PC-9 (cell line): ENCODE results near the gene ZYG11B. TPM values are rescaled to one million over a fixed set of nuclear protein-coding genes. Genes with fewer than 3 reads are reported as not detected.

Experiments
- BruUV-seq: library from RNA; stranded (reverse); fragments of 400-500 nt; replicated peaks from 2 replicates; lab custom pipeline; 2021; lab: Mats Ljungman, UMichigan
- CTCF ChIA-PET: fragments of 300-600 bp; sonication (Branson Sonifier 250); formaldehyde crosslinking; loops from one replicate; lab custom pipeline; 2022; ENCODE audit warnings: antibody characterized with exemption; lab: Charles Lee
- POLR2A ChIA-PET: fragments of 300-600 bp; sonication (Branson Sonifier 250); formaldehyde crosslinking; loops from one replicate; lab custom pipeline; 2022; ENCODE audit warnings: antibody characterized with exemption; ENCODE audit not compliant: unreplicated experiment; lab: Charles Lee
- DNase-seq, 2 experiments: peaks; one replicate each; pipeline versions ENCODE4 v3.0.0 to v3.0.0-alpha.2; 2015 to 2022; ENCODE audit warnings: mixed read lengths in 1 of 2
- H2AFZ ChIP-seq: fragments of 200-600 bp; sonication (generic); 2 replicates; pipeline ENCODE4 v1.8.1; 2017; ENCODE audit warnings: antibody characterized with exemption
- H3F3A ChIP-seq: fragments of 200-600 bp; sonication (generic); 2 replicates; pipeline ENCODE4 v1.8.1; 2017; ENCODE audit warnings: antibody characterized with exemption, mild to moderate bottlenecking, low read depth; ENCODE audit not compliant: insufficient read depth
- H3K27ac ChIP-seq: fragments of 200-600 bp; sonication (generic); 2 replicates; pipeline ENCODE4 v1.6.1; 2016; ENCODE audit warnings: mixed run types
- H3K27me3 ChIP-seq: fragments of 200-600 bp; sonication (generic); 2 replicates; pipeline ENCODE4 v1.6.1; 2016; ENCODE audit warnings: low read depth, mixed run types; ENCODE audit not compliant: insufficient read depth
- H3K36me3 ChIP-seq: fragments of 200-600 bp; sonication (generic); 2 replicates; pipeline ENCODE4 v1.6.1; 2016; ENCODE audit warnings: low read depth, mixed run types
- H3K4me1 ChIP-seq: fragments of 200-600 bp; sonication (generic); replicated peaks from 2 replicates; pipeline ENCODE4 v1.6.1; 2016; ENCODE audit warnings: mixed run types; ENCODE audit not compliant: insufficient read depth
- H3K4me2 ChIP-seq: fragments of 200-600 bp; sonication (generic); 2 replicates; pipeline ENCODE4 v1.6.1; 2017; ENCODE audit warnings: mixed run types
- H3K4me3 ChIP-seq: fragments of 200-600 bp; sonication (generic); 2 replicates; pipeline ENCODE4 v1.6.1; 2016; ENCODE audit warnings: mixed run types
- H3K79me2 ChIP-seq: fragments of 200-600 bp; sonication (generic); 2 replicates; pipeline ENCODE4 v1.6.1; 2017; ENCODE audit warnings: low read depth, mixed run types
- H3K9me2 ChIP-seq: fragments of 200-600 bp; sonication (generic); 2 replicates; pipeline ENCODE4 v1.8.1; 2017; ENCODE audit warnings: mild to moderate bottlenecking; ENCODE audit not compliant: insufficient read depth
- H3K9me3 ChIP-seq: fragments of 200-600 bp; sonication (generic); 2 replicates; pipeline ENCODE4 v1.8.1; 2016; ENCODE audit warnings: low read depth; ENCODE audit not compliant: insufficient read depth
- H4K20me1 ChIP-seq: fragments of 200-600 bp; sonication (generic); 2 replicates; pipeline ENCODE4 v1.8.1; 2017; ENCODE audit not compliant: insufficient read depth
- CTCF ChIP-seq: fragments of 200-600 bp; sonication (generic); conservative IDR thresholded peaks from 2 replicates; pipeline ENCODE4 v1.6.1; 2017; ENCODE audit warnings: mixed run types, antibody characterized with exemption, mild to moderate bottlenecking, moderate library complexity
- EZH2 ChIP-seq: fragments of 200-600 bp; sonication (generic); IDR thresholded peaks from 2 replicates; pipeline ENCODE4 v1.8.0; 2017; ENCODE audit warnings: antibody characterized with exemption, low read depth
- intact Hi-C: fragments of 100-400 bp; cut with micrococcal nuclease; formaldehyde crosslinking; loops from one replicate; pipeline ENCODE4 v1.10.0; 2022; ENCODE audit not compliant: unreplicated experiment
- total RNA-seq: library from RNA; stranded (reverse); gene quantifications from 2 replicates; pipeline ENCODE4 v1.2.3, GENCODE V29; 2021

Gene ZYG11B
- total RNA-seq, 1 experiment from 2014 or later = 21.4 TPM

- CTCF ChIA-PET = interaction anchor here (0.5 kb wide), 1 partner anchor 473 kb away, joined by 6 read pairs; no protein-coding TSS in a partner anchor
These were observed 23.1 kb upstream of the ZYG11B start for GRCh38 chr1:52702886-52703787.

GRCh38 chr1:52706136-52706670 lies 20.1 kb upstream of the ZYG11B start:
- no peak overlapping the region for H2AFZ ChIP-seq
- H3K27ac ChIP-seq = no peak overlapping the region
- H3K9me3 ChIP-seq = no peaks in the 10 kb centered on the region
- no peaks in the 10 kb centered on the region for H3K27me3 ChIP-seq
- H3F3A ChIP-seq = peaks cover 17% of the 10 kb centered on the region; the same call in 1 of the 2 replicates
- no TSS peak for BruUV-seq
- DNase-seq = no peak
- peak overlapping the region; percentile 63; the same call in 1 of the 2 replicates for H3K4me2 ChIP-seq
- ChIA-PET POLR2A (no interaction called here), CTCF (no interaction called here)
- no peaks in the 10 kb centered on the region for H3K36me3 ChIP-seq
- peaks cover 29% of the 10 kb centered on the region for H3K4me1 ChIP-seq
- H4K20me1 ChIP-seq = no peaks in the 10 kb centered on the region
- TF ChIP-seq EZH2 (no peak), CTCF (no peak)
- H3K9me2 ChIP-seq = no peaks in the 10 kb centered on the region
- no peaks in the 10 kb centered on the region for H3K79me2 ChIP-seq
- no peak overlapping the region for H3K4me3 ChIP-seq
- intact Hi-C loops = no loop called here

More at GRCh38 chr1:52702886-52703787, 23.1 kb upstream of the ZYG11B start:
- H3K4me3 ChIP-seq = peak overlapping the region; percentile 46; the same call in 1 of the 2 replicates
- H3K36me3 ChIP-seq = no peaks in the 10 kb centered on the region
- no peaks in the 10 kb centered on the region for H3K27me3 ChIP-seq
- POLR2A ChIA-PET = no interaction called here
- H3K9me3 ChIP-seq = no peaks in the 10 kb centered on the region
- H3K4me2 ChIP-seq = peak overlapping the region; percentile 52; the same call in 1 of the 2 replicates
- H3F3A ChIP-seq = peaks cover 13% of the 10 kb centered on the region
- DNase-seq = peak; percentile 46 to 72
- H3K4me1 ChIP-seq = peaks cover 30% of the 10 kb centered on the region
- H2AFZ ChIP-seq = peak overlapping the region; percentile 59
- H4K20me1 ChIP-seq = no peaks in the 10 kb centered on the region
- TF ChIP-seq CTCF = no peak
- TF ChIP-seq EZH2 = no peak
- BruUV-seq = no TSS peak
- no peaks in the 10 kb centered on the region for H3K9me2 ChIP-seq
- no peak overlapping the region for H3K27ac ChIP-seq
- H3K79me2 ChIP-seq = no peaks in the 10 kb centered on the region
- intact Hi-C loops = loop anchor here (5.0 kb wide), 3 partner anchors 124 to 534 kb away; partner anchors contain the start of genes ECHDC2 and MAGOH
